ENCODE measurements around the gene AGFG2. TPM values are rescaled to one million over a fixed set of nuclear protein-coding genes. Genes with fewer than 3 reads are reported as not detected.

AGFG2 gene
- total and polyA plus RNA-seq, 12 donors, result 14.0 to 175 (median 107) TPM

DNA sequence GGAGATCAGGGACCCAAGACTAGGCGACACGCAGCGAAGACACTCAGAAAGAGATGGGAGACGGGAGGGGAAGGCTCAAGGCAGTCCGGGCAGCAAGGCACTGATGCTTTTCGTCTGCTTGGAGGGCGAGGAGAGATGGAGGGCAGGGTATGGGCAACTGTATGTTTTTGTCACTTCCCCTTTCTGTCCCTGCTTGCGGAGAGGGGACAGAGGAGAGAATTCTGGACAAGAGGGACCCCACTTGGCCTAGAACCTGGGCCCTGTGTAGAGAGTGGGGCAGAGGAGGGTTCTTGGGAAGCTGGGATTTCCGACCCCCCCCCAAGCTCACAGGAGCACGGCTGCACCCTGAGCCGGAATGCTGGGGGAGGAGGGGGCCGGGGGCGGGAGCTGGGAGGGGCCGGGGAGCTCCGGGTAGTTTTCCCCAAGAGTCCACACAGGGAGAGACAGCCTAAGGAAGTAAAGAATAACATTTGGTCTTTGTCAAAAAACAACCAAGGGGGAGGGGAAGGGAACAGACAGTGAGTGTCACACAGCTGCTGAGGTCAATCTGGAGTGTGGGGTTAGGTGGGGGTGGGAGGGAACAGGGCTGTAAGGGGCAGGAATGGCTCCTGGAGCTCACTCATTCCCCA, 45.2 kb downstream of the AGFG2 start:
- Histone ChIP-seq H3K9me3 (replicated peaks in 1 of 3) (no peaks in the 10 kb centered on the region), H3K27ac (peak overlapping the region in 4 of 5 donors; percentile 68 to 99 (median 94)), H3K4me1 (replicated peaks in 1 of 2) (peaks cover 21 to 30% of the 10 kb centered on the region in 2 donors), H3K27me3 (no peaks in the 10 kb centered on the region), H3K36me3 (replicated peaks in 1 of 2) (peaks cover 0 to 28% of the 10 kb centered on the region in 2 donors), H3K4me3 (peak overlapping the region in 1 of 4 donors; percentile 88)
- TF ChIP-seq, protein P1, sequence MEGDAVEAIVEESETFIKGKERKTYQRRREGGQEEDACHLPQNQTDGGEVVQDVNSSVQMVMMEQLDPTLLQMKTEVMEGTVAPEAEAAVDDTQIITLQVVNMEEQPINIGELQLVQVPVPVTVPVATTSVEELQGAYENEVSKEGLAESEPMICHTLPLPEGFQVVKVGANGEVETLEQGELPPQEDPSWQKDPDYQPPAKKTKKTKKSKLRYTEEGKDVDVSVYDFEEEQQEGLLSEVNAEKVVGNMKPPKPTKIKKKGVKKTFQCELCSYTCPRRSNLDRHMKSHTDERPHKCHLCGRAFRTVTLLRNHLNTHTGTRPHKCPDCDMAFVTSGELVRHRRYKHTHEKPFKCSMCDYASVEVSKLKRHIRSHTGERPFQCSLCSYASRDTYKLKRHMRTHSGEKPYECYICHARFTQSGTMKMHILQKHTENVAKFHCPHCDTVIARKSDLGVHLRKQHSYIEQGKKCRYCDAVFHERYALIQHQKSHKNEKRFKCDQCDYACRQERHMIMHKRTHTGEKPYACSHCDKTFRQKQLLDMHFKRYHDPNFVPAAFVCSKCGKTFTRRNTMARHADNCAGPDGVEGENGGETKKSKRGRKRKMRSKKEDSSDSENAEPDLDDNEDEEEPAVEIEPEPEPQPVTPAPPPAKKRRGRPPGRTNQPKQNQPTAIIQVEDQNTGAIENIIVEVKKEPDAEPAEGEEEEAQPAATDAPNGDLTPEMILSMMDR (IDR thresholded peaks at IDR 0.05), result no peak
- no peak for TF ChIP-seq POLR2A (IDR thresholded peaks at IDR 0.05)
- WGBS, 4 donors, result 35 to 75% (median 50%) methylated on average over 9 to 15 of the region's 15 CpGs
- intact Hi-C loops (cut with DNase I), result loop anchor here in 1 of 2 donors (5.0 kb wide), 1 partner anchor 93 kb away; no protein-coding TSS in a partner anchor
- peak in 1 of 7 donors; percentile 33 for DNase-seq

DNA sequence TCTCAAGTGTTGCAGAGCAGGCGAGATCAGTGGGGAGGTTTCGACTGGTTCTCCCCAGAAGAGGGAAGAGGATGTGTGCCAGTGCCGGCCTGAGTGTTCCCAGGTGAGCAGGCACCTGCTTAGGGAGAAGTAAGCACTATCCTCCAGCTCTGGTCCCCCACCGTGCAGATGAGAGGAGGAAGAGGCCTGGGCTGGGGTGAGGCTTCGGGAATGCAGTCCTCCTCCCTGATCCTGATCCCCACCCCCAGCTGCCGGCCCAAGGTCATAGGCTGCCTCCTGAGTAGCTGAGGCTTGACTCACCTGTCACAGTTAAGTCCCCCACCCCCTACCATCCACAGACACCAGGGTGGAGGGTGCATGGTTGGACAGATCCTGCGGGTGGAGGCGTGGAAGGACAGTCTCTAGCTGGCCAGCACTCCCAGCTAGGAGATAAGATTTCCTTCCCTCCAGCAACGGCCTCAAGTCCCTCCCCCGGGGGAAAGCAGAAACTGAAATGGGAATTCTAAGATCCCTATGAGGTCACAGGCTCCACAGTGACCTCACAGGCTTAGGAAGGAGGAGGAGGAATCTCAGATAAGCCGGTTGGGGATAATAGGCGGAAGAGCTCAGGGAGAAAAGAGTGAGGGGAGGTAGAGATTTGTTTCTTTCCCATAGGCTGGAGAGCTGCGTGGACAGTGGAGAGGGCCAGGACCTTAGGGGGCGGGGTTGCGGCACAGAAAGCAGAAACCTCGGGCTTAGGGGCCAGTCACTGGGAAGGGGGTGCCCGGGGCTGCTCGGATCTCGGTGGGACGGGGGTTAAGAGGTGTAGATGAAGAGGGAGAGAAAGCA, 45.9 kb downstream of the AGFG2 start:
- Histone ChIP-seq H3K4me1 (replicated peaks in 1 of 2) (peaks cover 21 to 30% of the 10 kb centered on the region in 2 donors), H3K27ac (peak overlapping the region; percentile 68 to 99 (median 93)), H3K27me3 (no peaks in the 10 kb centered on the region), H3K4me3 (peak overlapping the region; percentile 26 to 88 (median 70)), H3K9me3 (replicated peaks in 1 of 3) (no peaks in the 10 kb centered on the region), H3K36me3 (replicated peaks in 1 of 2) (peaks cover 0 to 21% of the 10 kb centered on the region in 2 donors)
- TF ChIP-seq POLR2A (IDR thresholded peaks at IDR 0.05), result peak in 1 of 2 donors; percentile 56
- TF ChIP-seq, protein P1 (IDR thresholded peaks at IDR 0.05), result no peak
- 3 to 6% (median 4%) methylated on average over 18 to 20 of the region's 20 CpGs for WGBS, 4 donors
- intact Hi-C loops (cut with DNase I), result loop anchor here in 1 of 2 donors (5.0 kb wide), 1 partner anchor 92 kb away; no protein-coding TSS in a partner anchor
- DNase-seq, result peak; percentile 73 to 88 (median 83)

DNA sequence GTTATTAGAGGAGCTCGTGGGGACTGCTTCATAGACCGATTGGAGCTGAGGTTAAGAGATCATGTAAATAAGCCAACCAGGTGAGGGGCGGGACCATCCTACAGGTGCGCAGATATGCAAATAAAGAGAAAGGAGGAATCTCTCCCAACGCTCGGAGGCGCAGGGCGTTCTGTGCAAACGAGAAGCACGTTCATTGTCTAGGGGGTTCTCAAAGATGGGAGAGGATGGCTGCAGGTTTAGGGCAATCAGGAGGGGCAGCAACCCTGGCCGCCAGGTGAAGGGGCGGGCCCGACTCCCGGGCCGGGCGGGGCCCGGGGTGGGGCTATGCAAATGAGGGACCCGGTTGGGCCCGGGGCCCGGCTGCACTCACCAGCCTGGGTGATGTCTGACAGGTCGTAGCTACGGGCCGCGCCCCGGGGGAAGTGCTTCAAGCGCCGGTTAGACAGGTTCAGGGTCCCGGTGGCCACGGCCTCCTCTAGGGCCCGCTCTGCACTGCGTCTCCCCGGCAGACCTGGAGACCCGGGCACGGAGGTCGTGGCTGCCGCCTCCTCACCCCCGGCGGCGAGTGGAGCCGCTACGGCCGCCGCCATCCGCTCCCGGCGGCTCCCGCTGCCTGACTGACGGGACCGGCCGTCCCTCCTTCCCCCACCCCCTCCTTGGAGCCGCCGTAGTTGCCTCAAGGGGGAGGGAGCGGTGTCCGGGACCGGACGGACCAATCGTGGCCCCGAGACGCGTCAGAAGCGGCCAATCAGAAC, 46.7 kb downstream of the AGFG2 start, which contains the start of gene LRCH4:
Gene LRCH4 (minus strand): TSS at position 619 of the 755 bp plus-strand sequence. CDS start 29 bp downstream, at position 590.
- intact Hi-C loops (cut with DNase I), result no loop called here
- Histone ChIP-seq H3K36me3 (replicated peaks in 1 of 2) (peaks cover 0 to 16% of the 10 kb centered on the region in 2 donors), H3K9me3 (replicated peaks in 1 of 3) (no peaks in the 10 kb centered on the region), H3K4me1 (replicated peaks in 1 of 2) (peaks cover 21 to 30% of the 10 kb centered on the region in 2 donors), H3K27me3 (no peaks in the 10 kb centered on the region), H3K4me3 (peak within 1 kb of the TSS; percentile 37 to 88 (median 76)), H3K27ac (peak within 1 kb of the TSS; percentile 74 to 99 (median 93))
- DNase-seq, result peak in 6 of 7 donors; percentile 61 to 69 (median 66)
- WGBS, 4 donors, result 0 to 1% (median 0%) methylated on average over 10 to 61 of the region's 61 CpGs
- TF ChIP-seq POLR2A (IDR thresholded peaks at IDR 0.05), result peak; percentile 99
- TF ChIP-seq, protein P1 (IDR thresholded peaks at IDR 0.05), result peak in 3 of 6 experiments; percentile 3 to 28 (median 9)

Measured in adrenal gland (tissue), 12 donors.